Liver (tissue), 9 donors: ENCODE results near the gene CREG2. TPM values are rescaled to one million over a fixed set of nuclear protein-coding genes. Genes with fewer than 3 reads are reported as not detected.

ENCODE experiments used
- DNase-seq: peaks from one replicate; pipeline ENCODE4 v3.0.0-alpha.2; 2017; ENCODE audit warnings: low spot score
- H3K27ac ChIP-seq, 2 donors: one replicate each; pipeline ENCODE4 v1.7.0; 2013; ENCODE audit warnings: inconsistent platforms in 2 of 2, low read length in 2 of 2, control low read depth in 1 of 2, low read depth in 1 of 2, mild to moderate bottlenecking in 1 of 2
- H3K27me3 ChIP-seq, 4 donors: one replicate each; pipeline versions ENCODE4 v1.6.1 to v1.7.0; 2013; ENCODE audit warnings: low read length in 3 of 4, inconsistent platforms in 1 of 4, mild to moderate bottlenecking in 1 of 4, moderate library complexity in 1 of 4; ENCODE audit not compliant: control insufficient read depth in 4 of 4, insufficient read depth in 4 of 4
- H3K36me3 ChIP-seq, 4 donors: one replicate each; pipeline versions ENCODE4 v1.6.1 to v1.7.0; 2013; ENCODE audit warnings: low read length in 3 of 4, mild to moderate bottlenecking in 3 of 4, low read depth in 1 of 4, moderate library complexity in 1 of 4; ENCODE audit not compliant: control insufficient read depth in 4 of 4, insufficient read depth in 3 of 4
- H3K4me1 ChIP-seq, 4 donors: one replicate each; pipeline versions ENCODE4 v1.6.1 to v1.7.0; 2013; ENCODE audit warnings: low read length in 3 of 4, mild to moderate bottlenecking in 3 of 4, moderate library complexity in 1 of 4; ENCODE audit not compliant: control insufficient read depth in 4 of 4, insufficient read depth in 4 of 4
- H3K4me3 ChIP-seq, 3 donors: one replicate each; pipeline versions ENCODE4 v1.6.1 to v1.7.0; 2013; ENCODE audit warnings: low read length in 3 of 3, control low read depth in 1 of 3, low read depth in 1 of 3, mild to moderate bottlenecking in 1 of 3
- H3K9ac ChIP-seq, 2 donors: one replicate each; pipeline ENCODE4 v1.7.0; 2013; ENCODE audit warnings: low read length in 2 of 2, mild to moderate bottlenecking in 2 of 2, moderate library complexity in 2 of 2, control low read depth in 1 of 2, low read depth in 1 of 2
- H3K9me3 ChIP-seq, 4 donors: one replicate each; pipeline versions ENCODE4 v1.6.1 to v1.7.0; 2013; ENCODE audit warnings: low read length in 3 of 4; ENCODE audit not compliant: control insufficient read depth in 4 of 4
- EGR1 ChIP-seq, 2 donors: IDR thresholded peaks; 2 replicates each; pipeline ENCODE4 v1.6.1; 2016 to 2018; ENCODE audit warnings: antibody characterized with exemption in 2 of 2, low read depth in 2 of 2
- FOXA1 ChIP-seq: IDR thresholded peaks from 2 replicates; pipeline ENCODE4 v1.6.1; 2016; ENCODE audit warnings: antibody characterized with exemption
- FOXA2 ChIP-seq: IDR thresholded peaks from 2 replicates; pipeline ENCODE4 v1.6.1; 2016; ENCODE audit warnings: antibody characterized with exemption
- GABPA ChIP-seq, 2 donors: IDR thresholded peaks in 1 of 2; conservative IDR thresholded peaks in 1 of 2; 2 replicates each; pipeline ENCODE4 v1.6.1; 2016; ENCODE audit warnings: antibody characterized with exemption in 2 of 2, mild to moderate bottlenecking in 1 of 2, moderate library complexity in 1 of 2
- HNF4A ChIP-seq, 2 donors: conservative IDR thresholded peaks; 2 replicates each; pipeline ENCODE4 v1.6.1; 2016; ENCODE audit warnings: antibody characterized with exemption in 2 of 2, mild to moderate bottlenecking in 2 of 2
- HNF4G ChIP-seq: IDR thresholded peaks from 2 replicates; pipeline ENCODE4 v1.6.1; 2016; ENCODE audit warnings: antibody characterized with exemption
- JUND ChIP-seq, 2 donors: IDR thresholded peaks; 2 replicates each; pipeline ENCODE4 v1.6.1; 2016; ENCODE audit warnings: antibody characterized with exemption in 2 of 2
- NR2F2 ChIP-seq: IDR thresholded peaks from 2 replicates; pipeline ENCODE4 v1.6.1; 2016; ENCODE audit warnings: antibody characterized with exemption
- RAD21 ChIP-seq, 2 donors: IDR thresholded peaks; 2 replicates each; pipeline ENCODE4 v1.6.1; 2016; ENCODE audit warnings: antibody characterized with exemption in 2 of 2, mild to moderate bottlenecking in 2 of 2
- RXRA ChIP-seq, 2 donors: IDR thresholded peaks; 2 replicates each; pipeline ENCODE4 v1.6.1; 2017 to 2018; ENCODE audit warnings: antibody characterized with exemption in 2 of 2, mild to moderate bottlenecking in 1 of 2
- SP1 ChIP-seq: IDR thresholded peaks from 2 replicates; pipeline ENCODE4 v1.6.1; 2018; ENCODE audit warnings: antibody characterized with exemption, mild to moderate bottlenecking
- TAF1 ChIP-seq: conservative IDR thresholded peaks from 2 replicates; pipeline ENCODE4 v1.6.1; 2016; ENCODE audit warnings: antibody characterized with exemption, mild to moderate bottlenecking
- YY1 ChIP-seq: IDR thresholded peaks from 2 replicates; pipeline ENCODE4 v1.6.1; 2016; ENCODE audit warnings: antibody characterized with exemption, mild to moderate bottlenecking
- WGBS: extraction: QIAGEN DNeasy Blood & Tissue Kit; methylation state at CpG from one replicate; pipeline ENCODE4 v1.1.7; 2013; 5-methylcytosine and 5-hydroxymethylcytosine counted together
- polyA plus RNA-seq, 2 donors: library from polyadenylated mRNA; stranded (reverse) in 1 of 2; unstranded in 1 of 2; fragments of 200-250 nt in 1 of 2; fragments of >200 nt in 1 of 2; fragmentation: Nextera tagmentation in 1 of 2; extraction: Ambion mirVana in 1 of 2; gene quantifications; one replicate each; pipeline versions ENCODE4 v1.2.1 to v1.2.3, GENCODE V29; 2013 to 2015
- total RNA-seq, 2 donors: library from RNA; depleted of rRNA; stranded (reverse); fragments of >200 nt; gene quantifications; one replicate each; pipeline ENCODE4 v1.2.3, GENCODE V29; 2014
- TF ChIP-seq, protein P1 (sequence below): IDR thresholded peaks from 2 replicates; pipeline ENCODE4 v1.6.1; 2016; ENCODE audit warnings: antibody characterized with exemption
- TF ChIP-seq, protein P2 (sequence below): IDR thresholded peaks from 2 replicates; pipeline ENCODE4 v1.6.1; 2016; ENCODE audit warnings: antibody characterized with exemption, mild to moderate bottlenecking
- TF ChIP-seq, protein P3 (sequence below): fragments of 150-350 bp; IDR thresholded peaks from 2 replicates; pipeline ENCODE4 v1.5.1; 2017; ENCODE audit warnings: improper control_type of control experiment, low read depth, low read length; ENCODE audit not compliant: missing input control
- TF ChIP-seq, protein P4 (sequence below): IDR thresholded peaks from 2 replicates; pipeline ENCODE4 v1.6.1; 2016; ENCODE audit warnings: antibody characterized with exemption
- TF ChIP-seq, protein P5 (sequence below): IDR thresholded peaks from 2 replicates; pipeline ENCODE4 v1.6.1; 2016; ENCODE audit warnings: antibody characterized with exemption
- donor health status: healthy.
- donor health status: healthy.
- donor health status: healthy.
- donor health status: healthy.
- donor health status: healthy.

Gene CREG2
- total and polyA plus RNA-seq, 4 donors: 0.05 TPM; not detected in 3

DNA sequence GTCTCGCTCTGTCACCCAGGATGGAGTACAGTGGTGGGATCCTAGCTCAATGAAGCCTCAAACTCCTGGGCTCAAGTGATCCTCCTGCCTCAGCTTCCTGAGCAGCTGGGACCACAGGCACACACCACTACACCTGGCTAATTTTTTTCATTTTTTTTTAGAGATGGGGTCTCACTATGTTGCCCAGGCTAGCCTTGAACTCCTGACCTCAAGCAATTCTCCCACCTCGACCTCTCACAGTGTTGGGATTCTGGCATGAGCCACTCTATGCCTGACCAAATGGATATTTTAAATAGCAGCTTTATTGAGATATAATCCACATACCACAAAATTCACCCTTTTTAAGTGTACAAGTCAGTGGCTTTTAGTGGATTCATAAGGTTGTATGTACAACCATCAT is 89.9 kb downstream of the CREG2 start:
- Histone ChIP-seq H3K27ac (no peak overlapping the region), H3K4me1 (peaks cover 0 to 18% (median 8%) of the 10 kb centered on the region in 4 donors), H3K9me3 (no peaks in the 10 kb centered on the region), H3K36me3 (peaks cover 2 to 20% (median 9%) of the 10 kb centered on the region in 4 donors), H3K4me3 (no peak overlapping the region), H3K27me3 (no peaks in the 10 kb centered on the region), H3K9ac (no peak overlapping the region)
- no peak for DNase-seq
- TF ChIP-seq NR2F2: no peak
- TF ChIP-seq GABPA (IDR thresholded peaks at IDR 0.05 in 1 of 2, conservative IDR thresholded peaks at IDR 0.05 in 1 of 2): no peak
- TF ChIP-seq, protein P1, sequence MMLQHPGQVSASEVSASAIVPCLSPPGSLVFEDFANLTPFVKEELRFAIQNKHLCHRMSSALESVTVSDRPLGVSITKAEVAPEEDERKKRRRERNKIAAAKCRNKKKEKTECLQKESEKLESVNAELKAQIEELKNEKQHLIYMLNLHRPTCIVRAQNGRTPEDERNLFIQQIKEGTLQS: no peak
- TF ChIP-seq EGR1 (IDR thresholded peaks at IDR 0.05; ENCODE audit: low read depth in 2 of 2): no peak
- TF ChIP-seq, protein P2, sequence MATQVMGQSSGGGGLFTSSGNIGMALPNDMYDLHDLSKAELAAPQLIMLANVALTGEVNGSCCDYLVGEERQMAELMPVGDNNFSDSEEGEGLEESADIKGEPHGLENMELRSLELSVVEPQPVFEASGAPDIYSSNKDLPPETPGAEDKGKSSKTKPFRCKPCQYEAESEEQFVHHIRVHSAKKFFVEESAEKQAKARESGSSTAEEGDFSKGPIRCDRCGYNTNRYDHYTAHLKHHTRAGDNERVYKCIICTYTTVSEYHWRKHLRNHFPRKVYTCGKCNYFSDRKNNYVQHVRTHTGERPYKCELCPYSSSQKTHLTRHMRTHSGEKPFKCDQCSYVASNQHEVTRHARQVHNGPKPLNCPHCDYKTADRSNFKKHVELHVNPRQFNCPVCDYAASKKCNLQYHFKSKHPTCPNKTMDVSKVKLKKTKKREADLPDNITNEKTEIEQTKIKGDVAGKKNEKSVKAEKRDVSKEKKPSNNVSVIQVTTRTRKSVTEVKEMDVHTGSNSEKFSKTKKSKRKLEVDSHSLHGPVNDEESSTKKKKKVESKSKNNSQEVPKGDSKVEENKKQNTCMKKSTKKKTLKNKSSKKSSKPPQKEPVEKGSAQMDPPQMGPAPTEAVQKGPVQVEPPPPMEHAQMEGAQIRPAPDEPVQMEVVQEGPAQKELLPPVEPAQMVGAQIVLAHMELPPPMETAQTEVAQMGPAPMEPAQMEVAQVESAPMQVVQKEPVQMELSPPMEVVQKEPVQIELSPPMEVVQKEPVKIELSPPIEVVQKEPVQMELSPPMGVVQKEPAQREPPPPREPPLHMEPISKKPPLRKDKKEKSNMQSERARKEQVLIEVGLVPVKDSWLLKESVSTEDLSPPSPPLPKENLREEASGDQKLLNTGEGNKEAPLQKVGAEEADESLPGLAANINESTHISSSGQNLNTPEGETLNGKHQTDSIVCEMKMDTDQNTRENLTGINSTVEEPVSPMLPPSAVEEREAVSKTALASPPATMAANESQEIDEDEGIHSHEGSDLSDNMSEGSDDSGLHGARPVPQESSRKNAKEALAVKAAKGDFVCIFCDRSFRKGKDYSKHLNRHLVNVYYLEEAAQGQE: no peak
- TF ChIP-seq FOXA2: no peak
- TF ChIP-seq FOXA1: no peak
- TF ChIP-seq, protein P3, sequence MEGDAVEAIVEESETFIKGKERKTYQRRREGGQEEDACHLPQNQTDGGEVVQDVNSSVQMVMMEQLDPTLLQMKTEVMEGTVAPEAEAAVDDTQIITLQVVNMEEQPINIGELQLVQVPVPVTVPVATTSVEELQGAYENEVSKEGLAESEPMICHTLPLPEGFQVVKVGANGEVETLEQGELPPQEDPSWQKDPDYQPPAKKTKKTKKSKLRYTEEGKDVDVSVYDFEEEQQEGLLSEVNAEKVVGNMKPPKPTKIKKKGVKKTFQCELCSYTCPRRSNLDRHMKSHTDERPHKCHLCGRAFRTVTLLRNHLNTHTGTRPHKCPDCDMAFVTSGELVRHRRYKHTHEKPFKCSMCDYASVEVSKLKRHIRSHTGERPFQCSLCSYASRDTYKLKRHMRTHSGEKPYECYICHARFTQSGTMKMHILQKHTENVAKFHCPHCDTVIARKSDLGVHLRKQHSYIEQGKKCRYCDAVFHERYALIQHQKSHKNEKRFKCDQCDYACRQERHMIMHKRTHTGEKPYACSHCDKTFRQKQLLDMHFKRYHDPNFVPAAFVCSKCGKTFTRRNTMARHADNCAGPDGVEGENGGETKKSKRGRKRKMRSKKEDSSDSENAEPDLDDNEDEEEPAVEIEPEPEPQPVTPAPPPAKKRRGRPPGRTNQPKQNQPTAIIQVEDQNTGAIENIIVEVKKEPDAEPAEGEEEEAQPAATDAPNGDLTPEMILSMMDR: no peak
- TF ChIP-seq SP1: no peak
- no peak for TF ChIP-seq HNF4G
- TF ChIP-seq HNF4A (conservative IDR thresholded peaks at IDR 0.05): no peak
- no peak for TF ChIP-seq RXRA (IDR thresholded peaks at IDR 0.05)
- TF ChIP-seq TAF1: no peak
- TF ChIP-seq, protein P4, sequence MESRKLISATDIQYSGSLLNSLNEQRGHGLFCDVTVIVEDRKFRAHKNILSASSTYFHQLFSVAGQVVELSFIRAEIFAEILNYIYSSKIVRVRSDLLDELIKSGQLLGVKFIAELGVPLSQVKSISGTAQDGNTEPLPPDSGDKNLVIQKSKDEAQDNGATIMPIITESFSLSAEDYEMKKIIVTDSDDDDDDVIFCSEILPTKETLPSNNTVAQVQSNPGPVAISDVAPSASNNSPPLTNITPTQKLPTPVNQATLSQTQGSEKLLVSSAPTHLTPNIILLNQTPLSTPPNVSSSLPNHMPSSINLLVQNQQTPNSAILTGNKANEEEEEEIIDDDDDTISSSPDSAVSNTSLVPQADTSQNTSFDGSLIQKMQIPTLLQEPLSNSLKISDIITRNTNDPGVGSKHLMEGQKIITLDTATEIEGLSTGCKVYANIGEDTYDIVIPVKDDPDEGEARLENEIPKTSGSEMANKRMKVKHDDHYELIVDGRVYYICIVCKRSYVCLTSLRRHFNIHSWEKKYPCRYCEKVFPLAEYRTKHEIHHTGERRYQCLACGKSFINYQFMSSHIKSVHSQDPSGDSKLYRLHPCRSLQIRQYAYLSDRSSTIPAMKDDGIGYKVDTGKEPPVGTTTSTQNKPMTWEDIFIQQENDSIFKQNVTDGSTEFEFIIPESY: no peak
- no peak for TF ChIP-seq YY1
- no peak for TF ChIP-seq RAD21 (IDR thresholded peaks at IDR 0.05)
- TF ChIP-seq JUND (IDR thresholded peaks at IDR 0.05): no peak
- WGBS: 81% methylated on average over 2 of the region's 2 CpGs

DNA sequence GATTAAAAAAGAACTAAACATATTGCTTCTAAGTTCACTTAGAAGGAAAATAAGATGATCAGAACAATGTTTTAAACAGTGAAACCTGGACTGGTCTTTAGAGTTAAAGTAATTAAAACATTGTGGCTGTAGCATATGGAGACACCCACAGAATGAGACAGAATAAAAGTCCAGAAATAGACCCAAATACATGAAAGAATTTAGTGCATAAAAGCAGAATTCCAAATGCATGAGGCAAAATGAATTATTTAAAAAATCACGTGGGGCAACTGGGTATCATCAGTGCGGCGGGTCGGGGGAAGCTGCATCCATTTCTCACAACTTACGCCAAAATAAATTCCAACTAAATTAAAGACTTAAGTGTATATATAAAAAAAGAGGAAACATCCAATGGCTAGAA is 90.9 kb downstream of the CREG2 start:
- Histone ChIP-seq H3K27me3 (no peaks in the 10 kb centered on the region), H3K4me3 (no peak overlapping the region), H3K27ac (no peak overlapping the region), H3K4me1 (peaks cover 0 to 15% (median 8%) of the 10 kb centered on the region in 4 donors), H3K9me3 (no peaks in the 10 kb centered on the region), H3K36me3 (peaks cover 2 to 25% (median 11%) of the 10 kb centered on the region in 4 donors), H3K9ac (no peak overlapping the region)
- no peak for DNase-seq
- TF ChIP-seq, protein P3: no peak
- TF ChIP-seq SP1: no peak
- no peak for TF ChIP-seq FOXA2
- TF ChIP-seq, protein P5, sequence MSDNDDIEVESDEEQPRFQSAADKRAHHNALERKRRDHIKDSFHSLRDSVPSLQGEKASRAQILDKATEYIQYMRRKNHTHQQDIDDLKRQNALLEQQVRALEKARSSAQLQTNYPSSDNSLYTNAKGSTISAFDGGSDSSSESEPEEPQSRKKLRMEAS: no peak
- TF ChIP-seq JUND (IDR thresholded peaks at IDR 0.05): no peak
- TF ChIP-seq HNF4A (conservative IDR thresholded peaks at IDR 0.05): no peak
- 97% methylated on average over 5 of the region's 5 CpGs for WGBS
